T-helper 2 cell (primary cell): ENCODE measurements around the gene RCOR2.
"Not testable (repeated sequence)": the region's sequence is repeated elsewhere in the genome, so short reads cannot be mapped to it uniquely, and the experiment has no call there.

Experiments
- DNase-seq, 5 experiments: peaks; one replicate each; pipeline versions ENCODE4 v3.0.0 to v3.0.0-alpha.2; 2012 to 2022

Gene RCOR2

DNA sequence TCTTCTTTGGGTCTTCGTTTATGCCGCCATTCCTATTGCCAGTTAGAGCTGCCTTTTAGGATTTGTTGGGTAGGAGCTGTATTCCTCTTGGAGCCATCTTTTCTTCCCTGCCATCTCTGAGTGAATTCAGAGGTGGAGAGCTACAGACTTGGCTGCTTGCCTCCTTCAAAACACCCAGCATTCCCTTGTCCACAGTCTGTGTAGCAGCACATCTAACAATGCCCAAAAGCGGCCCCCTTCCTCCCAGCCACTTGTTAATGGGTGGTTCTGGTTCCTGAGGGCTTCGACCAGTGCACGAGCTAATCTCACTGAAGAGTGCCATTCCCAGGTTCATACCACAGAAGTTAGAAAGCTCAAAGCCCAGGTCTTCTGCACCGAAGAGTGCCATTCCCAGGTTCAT is 40.3 kb downstream of the RCOR2 start:
- no peak for DNase-seq

DNA sequence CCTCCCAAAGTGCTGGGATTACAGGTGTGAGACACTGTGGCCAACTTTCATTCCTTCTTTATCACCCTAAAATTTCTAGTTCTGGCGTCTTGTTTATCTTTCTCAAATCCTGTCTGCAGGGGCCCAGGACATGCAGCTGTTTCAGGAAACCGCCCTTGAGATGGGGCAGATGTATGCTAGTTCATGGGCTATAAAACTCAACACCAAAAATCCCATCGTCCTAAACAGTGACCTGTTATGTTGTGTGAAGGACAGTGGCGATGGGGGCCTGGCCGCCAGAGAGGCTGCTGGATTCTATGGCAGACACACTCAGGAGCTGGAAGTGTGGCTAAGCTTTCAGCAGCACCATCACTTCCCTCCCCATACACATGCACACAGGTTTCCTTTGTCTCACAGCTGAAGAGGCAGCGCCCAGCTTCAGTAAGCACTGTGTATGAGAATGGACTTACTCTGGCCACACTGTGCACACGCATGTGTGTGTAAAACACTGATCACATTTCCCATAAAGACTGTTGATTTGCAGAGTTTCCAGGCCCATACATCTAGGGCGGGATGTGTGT is 41.4 kb downstream of the RCOR2 start:
- no peak for DNase-seq

DNA sequence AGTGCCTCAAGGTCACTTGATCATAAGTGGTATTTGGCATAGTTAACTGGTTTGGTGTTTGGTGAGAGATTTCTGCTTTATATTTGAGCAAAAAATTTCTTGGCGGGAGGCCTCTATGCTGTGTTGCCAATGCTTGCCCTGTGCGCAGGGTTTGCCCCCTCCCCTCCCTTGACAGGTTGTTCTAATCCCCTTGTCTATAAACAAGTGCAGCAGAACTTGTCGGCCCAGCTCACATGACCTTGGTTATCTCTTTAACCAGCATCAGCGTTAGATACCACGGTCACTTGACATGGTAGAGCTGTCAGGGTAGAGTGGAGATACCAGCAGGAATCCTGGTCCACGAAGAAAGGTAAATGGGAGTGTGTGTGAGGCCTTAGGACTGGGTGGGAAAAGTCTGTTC is 42.5 kb downstream of the RCOR2 start:
- no peak for DNase-seq

DNA sequence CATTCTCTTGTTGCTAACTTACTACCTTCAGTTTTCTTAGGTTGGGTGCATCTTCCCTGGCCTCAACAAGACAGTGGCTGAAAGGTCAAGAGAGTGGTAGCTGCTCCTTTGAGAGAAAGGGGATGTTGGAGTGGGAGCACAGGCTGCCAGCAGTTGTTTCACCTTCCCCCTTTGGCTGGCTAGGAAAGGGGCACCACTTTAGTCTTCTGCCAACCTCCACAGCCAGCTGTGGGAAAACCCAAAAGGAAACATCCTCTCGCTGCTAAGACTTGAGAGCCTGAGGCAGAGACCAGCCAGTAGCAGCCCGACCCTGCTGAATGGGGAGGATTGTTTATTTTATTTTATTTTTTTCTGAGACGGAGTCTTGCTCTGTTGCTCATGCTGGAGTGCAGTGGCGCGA is 43.7 kb downstream of the RCOR2 start:
- no peak for DNase-seq

DNA sequence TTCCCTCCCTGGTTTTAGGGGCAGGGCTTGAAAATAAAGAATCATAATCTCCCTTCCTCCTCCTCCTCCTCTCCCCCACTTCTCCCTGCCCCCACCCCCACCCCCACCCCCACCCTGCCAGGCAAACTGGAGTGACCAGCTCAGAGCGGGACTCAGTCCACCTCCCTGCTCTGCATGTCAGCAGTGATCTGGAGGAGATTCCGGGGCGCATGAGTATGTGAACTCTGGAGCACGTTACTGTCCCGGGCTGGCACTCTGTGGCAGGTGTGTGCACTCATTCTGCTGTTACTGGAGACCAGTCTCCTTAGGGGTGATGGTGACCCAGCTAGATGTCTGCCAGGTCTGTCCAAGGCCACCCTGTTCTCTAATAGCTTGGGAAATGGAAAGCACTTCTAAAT is 44.2 kb downstream of the RCOR2 start:
- no peak for DNase-seq

DNA sequence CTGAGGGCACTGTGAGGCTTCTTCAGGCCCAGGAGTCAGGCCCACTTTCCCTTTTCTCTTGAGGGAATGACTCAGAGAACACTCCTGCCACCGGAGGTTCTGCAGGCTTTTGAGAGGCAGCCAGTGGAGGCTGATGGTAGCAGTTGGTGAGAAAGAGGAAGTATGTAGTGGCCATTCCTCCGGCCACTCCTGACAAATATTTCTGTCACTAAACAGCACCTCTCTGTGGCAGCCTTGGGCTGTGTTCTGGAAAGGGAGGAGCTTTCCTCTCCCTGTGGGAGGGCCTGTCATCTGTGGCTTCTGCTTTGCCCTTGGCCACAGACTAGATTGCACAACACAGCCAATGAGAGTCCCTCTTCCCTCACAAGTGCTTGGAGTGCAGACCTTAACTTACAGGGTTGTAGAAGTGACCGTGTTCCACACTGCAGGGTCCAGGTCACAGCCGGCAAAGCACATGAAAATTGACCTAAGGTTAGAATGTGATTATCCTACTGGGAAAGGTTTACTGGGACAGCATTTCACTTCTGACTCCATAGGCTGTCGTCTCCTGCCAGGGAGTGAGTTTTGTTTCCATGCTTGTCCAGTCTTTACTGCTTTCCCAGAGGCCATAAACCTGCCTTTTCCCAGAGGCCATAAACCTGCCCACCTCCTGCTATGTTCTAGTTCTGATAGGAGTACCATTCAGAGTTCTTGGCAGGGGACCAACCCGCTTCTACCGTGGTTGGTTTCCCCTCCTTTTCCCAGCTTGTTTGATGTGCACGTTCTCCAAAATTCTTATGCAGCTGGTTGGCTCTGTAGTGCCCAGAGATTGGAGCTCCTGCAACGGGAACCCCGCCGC is 44.8 kb downstream of the RCOR2 start:
- peak in 3 of 5 experiments; percentile 3 to 72 (median 45) for DNase-seq

DNA sequence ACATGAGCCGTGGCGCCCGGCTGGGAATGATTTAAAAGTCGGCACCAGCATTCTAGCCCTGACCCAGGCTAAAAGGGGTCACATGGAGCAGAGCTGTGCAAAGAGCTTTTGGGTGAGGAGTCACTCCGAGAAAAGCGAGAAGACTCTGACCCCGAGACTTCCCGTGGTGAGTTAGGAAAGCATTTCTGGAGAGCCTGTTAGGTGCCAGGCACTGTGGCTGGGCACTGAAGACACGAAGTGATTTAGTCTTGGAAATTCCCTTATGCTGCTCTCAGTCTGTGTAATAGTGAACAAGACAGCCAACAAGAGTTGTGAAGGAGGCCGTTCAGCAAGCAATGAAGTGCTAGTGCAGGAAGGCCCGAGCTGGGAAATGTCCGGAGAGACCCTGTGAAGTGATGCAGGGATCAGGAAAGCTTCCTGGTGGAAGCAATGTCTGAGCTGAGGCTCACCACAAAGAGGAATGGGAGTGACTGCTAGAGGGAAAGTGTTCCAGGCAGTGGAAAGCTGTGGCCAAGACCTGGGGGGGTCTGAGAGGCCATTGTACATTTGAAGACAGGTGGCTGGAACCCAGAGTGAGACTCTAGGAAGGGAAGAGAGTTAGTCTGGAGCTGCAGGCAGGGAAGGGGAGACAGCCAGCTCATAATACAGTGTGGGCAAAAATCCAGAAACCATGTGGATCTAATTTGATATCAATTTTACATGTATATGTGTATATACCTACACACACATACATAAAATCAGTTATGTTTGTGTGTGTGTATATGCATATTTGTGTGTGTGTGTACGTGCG is 46.4 kb downstream of the RCOR2 start:
- DNase-seq: no peak

DNA sequence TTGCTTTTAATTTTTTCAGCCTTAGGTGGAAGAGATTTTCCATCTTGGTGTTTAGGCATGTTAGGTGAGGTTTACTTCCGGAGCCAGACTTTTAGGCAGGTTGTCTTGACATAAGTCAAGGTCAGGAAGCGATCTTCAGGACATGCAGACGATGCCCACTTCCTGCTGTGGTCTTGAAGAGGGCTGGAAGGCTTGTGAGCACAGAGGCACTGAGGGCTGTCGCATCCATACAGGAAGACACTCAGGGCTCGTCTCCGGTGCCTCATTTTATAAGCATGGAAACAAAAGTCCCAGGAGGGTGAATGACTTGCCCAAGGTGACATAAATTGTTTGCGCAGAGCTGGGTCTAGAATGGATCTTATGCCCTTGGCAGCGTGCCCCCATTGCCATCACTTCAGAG is 47.3 kb downstream of the RCOR2 start:
- DNase-seq: peak in 3 of 5 experiments; percentile 25 to 84 (median 65)

DNA sequence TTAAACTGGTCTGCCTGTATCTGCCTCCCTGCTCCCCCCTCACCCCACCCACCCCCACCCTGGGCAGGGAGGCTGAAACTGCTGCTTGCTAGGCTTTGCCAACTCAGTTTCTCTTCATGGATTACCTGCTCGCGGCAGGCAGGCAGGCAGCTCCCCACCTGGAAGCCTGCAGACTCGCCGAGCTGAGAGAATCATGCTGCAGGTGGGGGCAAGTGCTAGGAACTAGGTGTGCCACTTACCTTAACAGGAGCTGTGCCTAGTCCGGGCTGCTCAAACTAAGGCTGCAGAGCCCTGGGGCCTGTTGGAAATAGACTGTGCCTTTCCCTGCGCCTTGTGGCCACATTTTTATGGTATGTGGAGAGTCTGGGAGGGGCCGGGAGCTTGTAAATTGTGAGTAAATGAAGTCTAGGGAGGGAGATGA is 47.8 kb downstream of the RCOR2 start:
- DNase-seq: no peak

DNA sequence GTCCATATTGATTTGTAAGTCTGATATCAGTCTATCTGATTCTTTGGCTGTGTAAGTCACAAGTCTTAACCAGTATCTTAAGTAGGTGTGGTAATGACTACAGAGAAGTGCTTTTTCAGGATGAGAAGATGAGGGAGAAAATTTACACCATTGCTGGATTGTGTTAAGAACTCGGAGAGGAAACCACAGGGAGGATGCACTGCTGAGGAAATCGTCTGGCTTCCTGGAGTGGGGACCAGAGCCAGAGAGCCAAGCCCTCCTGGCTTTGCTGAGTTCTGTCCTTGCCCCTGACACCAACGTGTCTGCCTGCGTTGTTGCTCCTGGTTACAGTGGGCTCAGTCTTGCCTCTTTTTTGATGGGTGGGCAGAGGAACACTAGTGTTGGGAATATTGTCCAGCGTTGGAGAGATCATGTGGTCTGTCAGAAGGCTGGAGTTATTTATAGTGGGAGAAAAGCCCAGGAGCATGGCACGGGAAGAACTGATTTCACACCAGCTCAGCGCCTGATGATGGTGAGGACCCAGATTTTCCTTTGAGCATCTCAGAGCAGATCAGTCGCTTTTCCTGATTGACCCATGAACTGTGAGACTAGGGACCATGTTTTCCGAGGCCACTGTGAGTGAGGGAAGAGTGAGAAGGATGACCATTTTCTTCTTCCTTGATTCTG is 48.4 kb downstream of the RCOR2 start:
- DNase-seq: no peak

DNA sequence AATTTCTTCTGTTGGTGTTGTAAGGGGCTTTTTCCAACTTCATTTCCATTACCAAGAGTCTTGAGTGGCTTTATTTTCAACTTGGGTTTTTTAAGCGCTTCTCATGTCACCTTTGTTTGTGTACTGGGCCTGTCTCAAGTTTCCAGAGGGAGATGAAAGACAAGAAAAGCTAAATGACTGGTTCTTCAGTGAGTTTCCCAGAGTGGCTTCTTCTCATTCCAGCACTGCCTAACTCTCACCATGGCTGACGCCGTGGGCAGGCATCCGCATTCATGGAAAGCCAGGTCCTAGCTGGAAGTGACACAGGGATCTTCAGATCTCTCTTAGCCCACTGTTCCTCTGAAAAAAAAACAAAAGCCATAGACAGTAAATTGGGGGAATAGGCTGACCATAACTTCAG is 49.5 kb downstream of the RCOR2 start:
- no peak for DNase-seq

DNA sequence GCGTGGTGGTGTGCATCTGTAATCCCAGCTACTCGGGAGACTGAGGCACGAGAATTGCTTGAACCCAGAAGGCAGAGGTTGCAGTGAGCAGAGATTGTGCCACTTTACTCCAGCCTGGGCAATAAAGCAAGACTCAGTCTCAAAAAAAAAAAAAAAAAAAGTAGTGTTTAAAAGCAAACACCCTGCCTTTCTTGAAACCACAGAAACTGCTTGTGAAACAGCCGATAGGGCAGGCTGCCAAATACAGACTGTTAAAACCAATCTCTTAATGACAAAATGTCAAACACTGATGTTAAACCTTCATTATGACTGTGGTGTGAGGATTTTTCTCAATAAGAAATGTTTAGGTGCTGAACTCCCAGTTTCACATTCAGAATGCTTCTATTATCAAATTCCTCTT is 50.8 kb downstream of the RCOR2 start:
- peak in 4 of 5 experiments; percentile 43 to 96 (median 68) for DNase-seq

DNA sequence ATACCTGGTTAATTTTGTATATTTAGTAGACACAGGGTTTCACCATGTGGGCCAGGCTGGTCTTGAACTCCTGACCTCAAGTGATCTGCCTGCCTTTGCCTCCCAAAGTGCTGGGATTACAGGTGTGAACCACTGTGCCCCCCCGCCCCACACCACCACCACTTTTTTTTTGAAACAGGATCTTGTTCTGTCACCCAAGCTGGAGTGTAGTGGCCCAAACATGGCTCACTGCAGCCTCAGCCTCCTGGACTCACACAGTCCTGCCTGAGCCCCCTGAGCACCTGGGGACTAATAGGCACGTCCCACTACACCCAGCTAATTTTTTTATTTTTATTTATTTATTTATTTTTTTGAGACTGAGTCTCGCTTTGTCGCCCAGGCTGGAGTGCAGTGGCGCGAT is 53.3 kb downstream of the RCOR2 start:
- DNase-seq: not testable (repeated sequence)

DNA sequence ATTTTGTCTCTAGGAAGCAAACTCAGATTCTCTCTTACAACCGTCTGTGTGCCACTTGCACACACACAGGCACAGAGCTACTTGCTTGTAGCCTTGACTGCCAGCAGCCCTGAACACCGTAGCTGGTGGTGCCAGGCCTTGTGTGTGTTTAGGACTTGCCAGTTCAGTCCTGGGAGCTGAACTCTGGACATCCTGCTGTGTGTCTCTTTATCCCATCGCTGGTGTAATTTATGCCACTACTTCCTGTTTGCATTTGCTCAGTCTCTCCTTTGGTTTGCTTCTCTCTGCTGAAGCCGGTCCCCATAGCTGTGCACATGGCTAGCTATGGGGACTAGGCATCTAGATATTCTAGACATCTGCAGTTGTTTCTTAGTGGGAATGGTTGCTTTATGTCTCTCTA is 54.0 kb downstream of the RCOR2 start:
- peak in 1 of 5 experiments; percentile 40 for DNase-seq
